GM11168 (cell line): ENCODE data around the gene CATSPERZ.

Experiments used
- in situ Hi-C: fragments of 300-500 bp; cut with MboI; formaldehyde crosslinking; loops from one replicate; pipeline ENCODE4 v1.12.0; 2022; ENCODE audit warnings: low sequenced_read_pairs; ENCODE audit not compliant: unreplicated experiment

Gene CATSPERZ

DNA sequence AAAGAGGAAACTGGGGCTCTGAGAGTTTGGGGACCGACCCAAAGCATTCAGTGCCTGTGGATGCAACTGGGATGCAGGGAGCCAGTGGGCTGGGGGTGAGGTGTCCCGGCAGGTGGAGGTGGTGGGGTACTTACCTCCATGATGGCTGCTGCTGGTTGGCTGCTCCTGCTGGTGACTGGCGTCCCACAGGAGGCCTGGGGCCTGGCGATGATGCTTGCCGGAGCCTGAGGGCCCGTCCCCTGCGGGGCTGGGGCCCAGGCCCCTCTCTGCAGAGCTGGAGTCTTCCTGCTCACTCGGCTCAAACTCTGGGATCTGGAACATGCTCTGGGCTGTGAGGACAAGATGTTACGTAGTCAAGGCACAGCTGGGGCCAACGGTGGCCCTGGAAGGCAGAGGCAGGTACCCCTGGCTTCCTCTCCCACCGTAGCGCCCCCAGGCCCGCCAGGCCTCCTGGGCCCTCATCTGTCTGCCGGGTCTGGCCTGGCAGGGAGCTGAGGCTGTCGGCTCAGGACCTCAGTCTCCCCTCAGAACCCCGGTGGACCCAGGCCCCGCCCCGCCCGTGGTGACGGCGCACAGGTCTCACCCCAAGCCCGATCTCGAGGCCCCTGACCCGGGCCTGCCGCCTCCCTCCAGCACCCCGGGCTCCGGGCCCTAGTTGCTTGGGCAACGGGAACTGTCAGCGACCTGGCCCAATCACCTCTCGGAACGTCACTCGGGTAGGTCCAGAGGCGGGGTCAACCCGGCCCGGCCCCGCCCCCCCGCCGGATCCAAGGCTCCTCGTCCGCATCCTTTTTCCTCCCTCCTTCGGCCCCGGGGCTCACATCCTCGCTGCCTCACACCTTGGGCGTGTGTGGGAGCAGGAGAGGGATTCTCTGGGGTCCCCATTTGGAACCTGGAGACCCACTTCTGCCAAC is 15.9 kb upstream of the CATSPERZ start, which contains the start of gene BAD:
Gene BAD, minus strand, starts transcription at position 618 of the 914 bp plus-strand sequence. Its CDS starts 297 bp downstream, at position 321.
- in situ Hi-C loops: no loop called here

DNA sequence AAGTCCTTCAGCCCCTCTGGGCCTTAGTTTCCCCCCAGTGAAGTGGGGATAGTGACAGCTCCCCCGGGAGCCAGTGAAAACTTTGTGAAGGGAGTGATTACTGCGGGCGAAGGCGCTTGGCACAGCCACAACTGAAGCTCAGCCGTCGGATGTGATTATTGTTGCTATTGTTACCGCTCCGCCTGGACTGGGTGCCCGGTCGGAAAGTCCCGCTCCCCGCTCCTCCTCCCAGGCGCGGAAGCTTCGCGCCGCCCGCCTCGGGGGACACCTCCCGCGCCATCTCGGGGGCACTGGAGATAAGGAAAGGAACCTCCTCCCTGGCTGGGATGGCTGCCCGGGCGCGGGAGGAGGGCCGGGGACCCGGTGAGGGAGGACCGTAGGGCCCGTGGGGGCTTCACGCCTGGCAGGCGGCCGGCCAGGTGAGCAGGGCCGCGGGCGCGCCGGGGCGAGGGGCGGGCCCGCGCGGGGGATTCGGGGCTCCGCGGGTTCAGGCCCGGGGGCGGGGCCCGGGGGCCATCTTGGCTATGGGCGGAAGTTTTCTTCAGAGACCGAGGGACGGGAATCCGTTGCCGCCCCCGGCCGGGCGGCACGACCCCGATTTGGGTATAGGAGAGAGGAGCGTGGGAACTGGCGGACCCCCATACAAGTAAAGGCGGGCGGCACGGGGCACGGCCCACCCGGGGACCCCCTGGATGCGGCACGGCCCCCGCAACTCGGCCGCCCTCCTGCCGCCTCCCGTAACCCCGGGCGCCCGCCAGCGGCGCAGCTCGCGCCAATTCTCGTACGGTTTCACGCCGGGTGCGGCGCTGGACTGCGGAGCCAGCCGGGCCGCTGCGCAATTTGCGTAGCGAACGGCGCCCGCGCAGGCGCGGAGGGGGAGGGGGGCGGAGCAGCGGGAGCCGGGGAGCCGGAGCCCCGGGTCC is 14.9 kb upstream of the CATSPERZ start, which contains the start of gene GPR137:
Gene GPR137, plus strand, starts transcription at position 887 of the 923 bp plus-strand sequence. CDS start 677 bp downstream, outside the sequence.
- in situ Hi-C loops: no loop called here

DNA sequence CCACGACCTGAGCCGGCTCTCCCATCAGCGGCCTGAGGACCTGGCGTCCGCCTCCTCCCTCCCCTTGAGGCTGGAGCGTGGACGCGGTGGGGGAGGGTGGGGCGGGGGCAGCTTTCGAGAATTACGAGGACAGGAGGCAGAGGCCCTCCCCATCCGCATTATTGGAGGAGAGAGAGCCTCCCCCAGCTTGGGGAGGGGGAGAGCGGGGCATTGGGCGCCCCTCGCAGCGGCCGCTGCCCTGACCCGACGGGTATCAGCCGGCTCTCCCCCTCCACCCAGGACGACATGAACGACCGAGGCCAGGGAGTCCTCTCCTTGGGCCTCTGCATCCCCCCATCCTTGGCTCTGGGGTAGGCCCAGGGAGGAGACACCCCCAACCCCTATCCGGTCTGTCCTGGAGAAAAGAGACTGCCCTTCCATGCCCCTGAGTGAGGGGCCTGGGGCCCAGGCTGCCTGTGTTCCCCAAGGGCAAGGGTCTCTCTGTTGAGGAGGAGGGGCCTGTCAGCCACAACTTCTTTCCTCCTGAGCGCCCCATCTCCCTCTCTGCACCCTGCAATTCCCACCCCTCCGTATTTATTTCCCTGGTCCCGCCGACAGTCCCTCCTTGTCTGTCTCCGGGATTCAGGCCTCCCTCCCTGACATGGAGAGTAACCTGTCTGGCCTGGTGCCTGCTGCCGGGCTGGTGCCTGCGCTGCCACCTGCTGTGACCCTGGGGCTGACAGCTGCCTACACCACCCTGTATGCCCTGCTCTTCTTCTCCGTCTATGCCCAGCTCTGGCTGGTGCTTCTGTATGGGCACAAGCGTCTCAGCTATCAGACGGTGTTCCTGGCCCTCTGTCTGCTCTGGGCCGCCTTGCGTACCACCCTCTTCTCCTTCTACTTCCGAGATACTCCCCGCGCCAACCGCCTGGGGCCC is 14.0 kb upstream of the CATSPERZ start:
- in situ Hi-C loops: no loop called here

DNA sequence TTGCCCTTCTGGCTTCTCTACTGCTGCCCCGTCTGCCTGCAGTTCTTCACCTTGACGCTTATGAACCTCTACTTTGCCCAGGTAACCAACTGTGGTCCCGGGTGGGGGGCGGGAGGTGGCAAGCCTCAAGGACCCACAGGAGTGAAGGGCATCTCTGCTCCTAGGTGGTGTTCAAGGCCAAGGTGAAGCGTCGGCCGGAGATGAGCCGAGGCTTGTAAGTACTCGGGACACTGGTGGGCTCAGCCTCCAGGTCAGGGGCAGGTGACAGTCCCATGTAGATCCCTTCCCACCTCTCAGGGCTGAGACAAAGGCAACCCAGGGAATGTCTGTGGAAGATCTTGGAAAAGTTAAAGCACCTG is 13.4 kb upstream of the CATSPERZ start:
- in situ Hi-C loops: no loop called here

DNA sequence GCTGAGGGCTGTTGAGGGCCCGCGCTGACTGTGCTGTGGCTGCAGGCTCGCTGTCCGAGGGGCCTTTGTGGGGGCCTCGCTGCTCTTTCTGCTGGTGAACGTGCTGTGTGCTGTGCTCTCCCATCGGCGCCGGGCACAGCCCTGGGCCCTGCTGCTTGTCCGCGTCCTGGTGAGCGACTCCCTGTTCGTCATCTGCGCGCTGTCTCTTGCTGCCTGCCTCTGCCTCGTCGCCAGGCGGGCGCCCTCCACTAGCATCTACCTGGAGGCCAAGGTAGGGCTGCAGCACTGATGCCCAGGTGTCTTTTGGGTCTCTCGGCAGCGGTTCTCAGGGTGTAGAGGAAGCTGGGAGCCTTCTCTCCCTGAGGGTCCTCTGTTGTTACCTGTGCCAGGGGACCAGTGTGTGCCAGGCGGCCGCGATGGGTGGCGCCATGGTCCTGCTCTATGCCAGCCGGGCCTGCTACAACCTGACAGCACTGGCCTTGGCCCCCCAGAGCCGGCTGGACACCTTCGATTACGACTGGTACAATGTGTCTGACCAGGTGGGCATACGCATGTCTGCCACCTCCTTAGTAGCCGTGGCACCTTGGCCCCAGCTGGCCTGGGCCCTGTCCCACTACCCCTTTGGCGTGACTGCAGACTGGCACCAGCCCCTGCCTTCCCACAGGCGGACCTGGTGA is 12.3 kb upstream of the CATSPERZ start:
- in situ Hi-C loops: no loop called here

DNA sequence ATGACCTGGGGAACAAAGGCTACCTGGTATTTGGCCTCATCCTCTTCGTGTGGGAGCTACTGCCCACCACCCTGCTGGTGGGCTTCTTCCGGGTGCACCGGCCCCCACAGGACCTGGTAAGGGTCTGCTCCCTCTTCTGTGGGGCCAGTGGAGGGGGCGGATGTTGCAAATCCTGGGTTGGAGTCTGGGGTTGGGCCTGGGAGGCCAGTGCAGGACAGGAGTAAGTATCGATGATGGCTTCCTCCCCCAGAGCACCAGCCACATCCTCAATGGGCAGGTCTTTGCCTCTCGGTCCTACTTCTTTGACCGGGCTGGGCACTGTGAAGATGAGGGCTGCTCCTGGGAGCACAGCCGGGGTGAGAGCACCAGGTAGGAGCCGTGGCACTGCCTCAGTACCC is 11.8 kb upstream of the CATSPERZ start:
- in situ Hi-C loops: no loop called here

DNA sequence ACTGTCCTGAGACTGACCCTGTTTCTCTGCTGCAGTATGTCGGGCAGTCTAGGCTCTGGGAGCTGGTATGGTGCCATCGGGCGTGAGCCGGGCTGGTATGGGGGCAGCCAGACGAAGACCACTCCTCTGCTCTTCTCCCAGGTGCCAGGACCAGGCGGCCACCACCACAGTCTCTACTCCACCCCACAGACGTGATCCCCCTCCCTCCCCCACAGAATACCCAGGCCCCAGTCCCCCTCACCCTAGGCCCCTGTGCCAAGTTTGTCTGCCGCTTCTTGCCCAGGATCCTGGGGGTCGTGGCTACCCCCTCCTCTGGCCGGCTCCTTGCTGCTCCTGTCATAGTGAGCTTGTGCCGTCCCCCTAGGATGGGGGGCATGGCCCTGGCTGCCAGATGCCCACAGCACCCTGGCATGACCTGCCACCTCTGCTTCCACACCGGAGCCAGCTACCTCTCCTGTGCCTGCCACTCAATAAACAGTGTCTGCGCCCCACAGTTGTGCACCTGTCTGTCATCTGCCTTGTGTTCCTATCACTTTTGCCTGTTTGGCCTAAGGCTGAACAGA is 11.1 kb upstream of the CATSPERZ start:
- in situ Hi-C loops: no loop called here

DNA sequence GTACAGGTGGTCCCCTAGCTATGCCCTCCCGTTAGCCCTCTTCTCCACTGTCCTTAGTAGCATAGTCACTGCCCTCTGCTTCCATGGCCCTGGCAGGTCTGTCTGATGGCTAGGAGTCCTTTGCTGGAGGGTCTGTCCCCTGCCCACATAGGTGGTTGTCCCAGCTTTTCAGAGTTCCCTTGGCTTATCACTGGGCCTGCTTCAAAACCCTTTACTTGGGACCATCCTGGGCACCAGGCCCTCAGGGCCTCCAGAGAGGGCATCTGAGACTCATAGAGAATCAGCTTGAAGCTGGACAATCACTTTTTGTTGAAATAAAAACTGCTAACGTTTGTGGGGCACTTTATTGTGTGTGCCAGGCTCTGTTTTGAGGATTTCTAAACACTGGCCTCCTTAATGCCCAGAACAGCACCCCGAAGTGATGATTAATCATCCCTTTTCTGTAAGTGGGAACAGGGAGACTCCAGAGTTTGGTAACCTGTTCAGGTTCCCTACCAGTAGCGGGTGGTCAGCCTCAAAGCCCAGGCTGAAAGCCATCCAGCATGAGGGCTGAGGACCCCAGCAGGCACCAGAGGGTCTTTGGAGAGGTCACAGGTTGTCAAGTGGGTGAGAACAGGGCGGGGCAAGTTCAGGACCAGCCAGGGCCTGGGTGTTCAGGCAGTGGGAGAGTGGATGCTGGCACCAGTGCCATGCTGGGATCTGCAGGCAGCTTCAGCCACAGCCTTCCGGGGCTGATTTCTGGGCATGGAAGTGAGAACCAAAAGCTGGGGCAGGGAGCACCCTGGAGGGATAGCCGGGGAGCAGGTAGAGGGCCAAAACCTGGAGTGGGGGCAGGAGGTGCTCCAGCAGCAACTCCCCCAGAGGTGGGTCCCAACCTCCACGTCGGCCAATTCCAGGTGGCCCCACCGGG is 9.6 kb upstream of the CATSPERZ start:
- in situ Hi-C loops: no loop called here

DNA sequence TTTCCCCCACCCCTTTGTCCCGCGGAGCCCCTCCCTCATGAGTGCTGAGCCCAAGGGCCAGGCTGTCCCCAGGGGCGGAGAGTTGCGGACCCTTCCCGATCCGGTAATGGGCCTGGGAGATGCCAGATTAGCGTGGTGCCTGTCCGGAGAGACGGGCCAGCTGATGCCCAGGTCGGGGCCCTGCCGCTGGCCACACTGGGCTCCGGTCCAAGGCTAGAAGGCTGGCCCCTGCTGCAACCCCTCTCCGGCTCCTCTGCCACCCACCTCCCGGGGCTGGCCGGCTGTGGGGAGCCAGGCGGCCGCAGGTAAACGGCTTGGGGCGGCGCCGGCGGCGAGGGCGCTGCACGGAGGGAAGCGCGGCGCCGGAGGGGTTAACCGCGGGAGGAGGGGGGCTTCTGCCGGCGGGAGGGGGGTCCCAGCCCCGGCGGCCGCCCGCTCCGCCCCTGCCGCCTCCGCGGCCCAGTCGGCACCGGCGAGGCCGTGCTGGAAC is 8.9 kb upstream of the CATSPERZ start, which contains the start of gene KCNK4:
Gene KCNK4, plus strand, starts transcription at position 41 of the 490 bp plus-strand sequence. CDS start 1,717 bp downstream, outside the sequence.
- in situ Hi-C loops: no loop called here

DNA sequence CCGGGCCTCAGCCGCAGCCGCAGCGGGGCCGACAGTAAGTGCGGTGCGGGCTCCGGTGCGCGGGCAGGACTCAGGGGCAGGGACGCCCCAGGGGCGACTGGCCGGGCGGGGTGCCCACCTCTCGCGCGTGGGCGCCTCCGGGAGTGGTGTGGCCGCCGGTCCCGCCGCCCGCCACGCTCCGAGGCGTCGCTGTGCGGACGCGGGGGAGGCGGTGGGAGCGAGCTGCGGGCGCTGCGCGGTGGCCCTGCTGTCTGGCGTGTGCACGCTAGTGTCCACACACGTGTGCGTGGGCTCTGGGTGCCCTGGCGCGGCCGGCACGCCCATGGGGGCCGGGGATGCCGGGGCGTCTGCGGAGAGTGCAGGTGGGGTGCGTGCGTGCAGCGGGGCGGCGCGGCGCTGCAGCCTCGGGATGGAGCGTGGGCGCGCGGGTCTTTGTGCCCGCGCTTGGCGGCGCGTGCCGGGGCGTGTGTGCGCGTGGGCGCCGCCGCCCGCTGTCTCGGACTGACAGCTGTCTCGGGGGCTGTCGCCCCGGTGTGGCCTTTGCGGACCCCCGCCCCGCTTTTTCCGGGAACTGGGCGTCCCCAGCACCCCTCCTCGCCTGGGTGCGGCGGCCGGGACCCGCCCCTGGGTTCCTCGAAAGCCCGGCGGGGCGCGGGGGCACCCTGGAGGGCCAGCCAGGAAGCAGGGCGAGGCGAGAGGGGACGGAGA is 8.3 kb upstream of the CATSPERZ start:
- in situ Hi-C loops: no loop called here

DNA sequence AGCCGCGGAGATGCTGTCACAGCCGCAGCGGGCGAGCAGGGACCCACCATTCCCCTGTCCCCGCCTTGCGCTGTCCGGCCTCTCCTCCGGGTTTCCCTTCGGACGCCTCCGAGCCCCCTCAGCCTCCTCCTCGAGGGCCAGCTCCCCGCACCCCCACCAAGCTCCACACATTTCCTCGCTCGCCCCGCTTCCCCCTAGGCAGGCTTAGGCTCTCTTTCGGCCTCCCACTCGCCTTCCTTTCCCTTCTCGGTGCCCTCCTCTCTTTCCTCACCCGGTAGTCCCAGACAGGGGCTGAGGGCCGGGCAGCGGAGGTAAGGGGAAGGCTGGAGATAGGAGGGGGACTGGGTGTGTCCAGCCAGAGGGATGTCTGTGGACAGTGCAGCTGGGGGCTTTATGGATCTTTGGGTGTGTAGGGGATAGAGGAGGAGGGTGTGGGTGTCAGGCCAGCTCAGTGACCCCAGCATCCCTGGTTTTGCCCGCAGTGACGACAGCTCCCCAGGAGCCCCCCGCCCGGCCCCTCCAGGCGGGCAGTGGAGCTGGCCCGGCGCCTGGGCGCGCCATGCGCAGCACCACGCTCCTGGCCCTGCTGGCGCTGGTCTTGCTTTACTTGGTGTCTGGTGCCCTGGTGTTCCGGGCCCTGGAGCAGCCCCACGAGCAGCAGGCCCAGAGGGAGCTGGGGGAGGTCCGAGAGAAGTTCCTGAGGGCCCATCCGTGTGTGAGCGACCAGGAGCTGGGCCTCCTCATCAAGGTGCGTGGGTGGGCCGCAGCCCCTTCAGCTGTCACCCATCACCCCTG is 7.5 kb upstream of the CATSPERZ start:
- in situ Hi-C loops: no loop called here

DNA sequence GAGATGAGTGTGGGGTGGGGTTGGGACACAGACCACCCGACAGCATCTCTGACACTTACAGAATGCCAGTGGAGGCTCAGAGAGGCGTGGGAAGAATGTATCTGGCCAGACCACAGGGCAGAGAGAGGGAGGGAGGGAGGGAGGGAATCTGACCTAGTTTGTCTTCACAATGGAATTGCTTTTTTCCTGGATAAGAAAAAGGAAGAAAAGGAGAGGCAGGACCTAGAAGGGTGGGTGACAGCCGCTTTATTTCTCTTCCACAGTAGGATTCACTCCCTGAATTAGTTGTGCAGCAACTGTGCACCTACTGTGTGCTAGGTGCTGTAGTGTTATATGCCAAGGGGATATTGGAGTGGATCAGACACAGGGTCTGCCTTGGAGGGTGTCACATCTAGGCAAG is 5.4 kb upstream of the CATSPERZ start:
- in situ Hi-C loops: no loop called here

DNA sequence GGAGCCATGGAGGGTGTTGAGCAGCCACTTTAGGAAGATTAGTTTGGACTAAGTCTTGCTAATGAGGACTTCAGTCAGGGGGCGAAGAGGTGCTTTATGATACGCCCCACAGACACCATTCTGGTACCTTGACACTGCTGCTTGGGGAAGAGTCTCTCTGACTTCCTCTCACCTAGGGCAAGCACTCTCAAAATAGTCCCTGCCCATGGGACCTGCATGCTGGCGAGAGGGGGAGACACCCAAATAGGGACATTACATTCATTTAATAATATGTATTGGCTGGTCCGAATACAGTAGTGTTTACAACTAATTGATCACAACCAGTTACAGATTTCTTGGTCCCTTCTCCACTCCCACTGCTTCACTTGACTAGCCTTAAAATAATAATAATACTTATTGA is 4.4 kb upstream of the CATSPERZ start:
- in situ Hi-C loops: no loop called here

DNA sequence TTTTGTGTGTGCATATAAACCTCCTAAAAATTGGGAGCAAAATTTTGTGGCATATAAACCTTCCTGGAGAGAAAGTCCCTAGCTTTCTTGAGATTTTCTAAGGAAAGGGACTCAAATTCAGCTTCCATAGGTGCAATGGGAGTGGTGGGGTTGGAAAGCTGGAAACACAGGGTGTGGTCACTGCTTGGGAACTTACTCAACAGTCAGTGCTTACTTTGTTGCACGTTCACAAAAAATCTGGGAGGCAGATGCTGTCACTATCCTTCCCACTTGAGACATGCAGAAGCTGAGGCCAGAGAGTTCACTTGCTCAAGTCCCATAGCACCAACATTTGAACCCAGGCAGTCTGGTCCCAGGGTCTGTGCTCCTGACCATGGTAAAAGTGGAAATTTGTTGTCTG is 3.9 kb upstream of the CATSPERZ start:
- in situ Hi-C loops: no loop called here

DNA sequence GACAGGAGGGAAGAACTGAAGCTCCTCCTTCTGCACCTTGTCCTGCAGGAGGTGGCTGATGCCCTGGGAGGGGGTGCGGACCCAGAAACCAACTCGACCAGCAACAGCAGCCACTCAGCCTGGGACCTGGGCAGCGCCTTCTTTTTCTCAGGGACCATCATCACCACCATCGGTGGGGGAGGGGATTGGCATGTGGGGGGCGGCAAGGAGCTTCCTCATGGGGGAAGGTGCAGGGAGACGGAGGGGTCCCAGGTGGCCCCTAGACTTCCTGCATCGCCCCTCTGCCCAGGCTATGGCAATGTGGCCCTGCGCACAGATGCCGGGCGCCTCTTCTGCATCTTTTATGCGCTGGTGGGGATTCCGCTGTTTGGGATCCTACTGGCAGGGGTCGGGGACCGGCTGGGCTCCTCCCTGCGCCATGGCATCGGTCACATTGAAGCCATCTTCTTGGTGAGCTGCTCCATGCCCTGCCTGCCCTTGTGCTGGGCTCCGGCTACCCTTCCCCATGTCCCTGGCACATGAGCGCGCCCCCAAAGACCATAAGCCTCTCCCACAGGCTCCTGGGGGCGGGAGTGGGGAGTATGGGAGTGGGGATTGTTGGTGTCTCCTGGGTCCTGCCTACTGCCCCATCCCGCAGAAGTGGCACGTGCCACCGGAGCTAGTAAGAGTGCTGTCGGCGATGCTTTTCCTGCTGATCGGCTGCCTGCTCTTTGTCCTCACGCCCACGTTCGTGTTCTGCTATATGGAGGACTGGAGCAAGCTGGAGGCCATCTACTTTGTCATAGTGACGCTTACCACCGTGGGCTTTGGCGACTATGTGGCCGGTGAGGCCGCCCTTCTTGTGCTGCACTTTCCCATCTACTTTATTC is 3.1 kb upstream of the CATSPERZ start:
- in situ Hi-C loops: no loop called here
